ENCODE data around the gene ITGB7.

The ITGB7 gene

GRCh38 chr12:53232646-53233461 is 25.8 kb upstream of the ITGB7 start (continued):
- TF ChIP-seq, protein P1, sequence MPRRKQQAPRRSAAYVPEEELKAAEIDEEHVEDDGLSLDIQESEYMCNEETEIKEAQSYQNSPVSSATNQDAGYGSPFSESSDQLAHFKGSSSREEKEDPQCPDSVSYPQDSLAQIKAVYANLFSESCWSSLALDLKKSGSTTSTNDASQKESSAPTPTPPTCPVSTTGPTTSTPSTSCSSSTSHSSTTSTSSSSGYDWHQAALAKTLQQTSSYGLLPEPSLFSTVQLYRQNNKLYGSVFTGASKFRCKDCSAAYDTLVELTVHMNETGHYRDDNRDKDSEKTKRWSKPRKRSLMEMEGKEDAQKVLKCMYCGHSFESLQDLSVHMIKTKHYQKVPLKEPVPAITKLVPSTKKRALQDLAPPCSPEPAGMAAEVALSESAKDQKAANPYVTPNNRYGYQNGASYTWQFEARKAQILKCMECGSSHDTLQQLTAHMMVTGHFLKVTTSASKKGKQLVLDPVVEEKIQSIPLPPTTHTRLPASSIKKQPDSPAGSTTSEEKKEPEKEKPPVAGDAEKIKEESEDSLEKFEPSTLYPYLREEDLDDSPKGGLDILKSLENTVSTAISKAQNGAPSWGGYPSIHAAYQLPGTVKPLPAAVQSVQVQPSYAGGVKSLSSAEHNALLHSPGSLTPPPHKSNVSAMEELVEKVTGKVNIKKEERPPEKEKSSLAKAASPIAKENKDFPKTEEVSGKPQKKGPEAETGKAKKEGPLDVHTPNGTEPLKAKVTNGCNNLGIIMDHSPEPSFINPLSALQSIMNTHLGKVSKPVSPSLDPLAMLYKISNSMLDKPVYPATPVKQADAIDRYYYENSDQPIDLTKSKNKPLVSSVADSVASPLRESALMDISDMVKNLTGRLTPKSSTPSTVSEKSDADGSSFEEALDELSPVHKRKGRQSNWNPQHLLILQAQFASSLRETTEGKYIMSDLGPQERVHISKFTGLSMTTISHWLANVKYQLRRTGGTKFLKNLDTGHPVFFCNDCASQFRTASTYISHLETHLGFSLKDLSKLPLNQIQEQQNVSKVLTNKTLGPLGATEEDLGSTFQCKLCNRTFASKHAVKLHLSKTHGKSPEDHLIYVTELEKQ (tag by site-specific recombination; IDR thresholded peaks at IDR 0.05; ENCODE audit: borderline replicate concordance), result no peak
- 0 out of 2 replicates have a peak, but pooled peaks have one; percentile 43 for TF ChIP-seq PATZ1 (tag by site-specific recombination; IDR thresholded peaks at IDR 0.05)
- no peak for TF ChIP-seq ZNF510 (tag by site-specific recombination; IDR thresholded peaks at IDR 0.05; ENCODE audit: insufficient replicate concordance)
- TF ChIP-seq KLF10 (tag by site-specific recombination; IDR thresholded peaks at IDR 0.05), result no peak
- TF ChIP-seq ZNF335 (tag by site-specific recombination; conservative IDR thresholded peaks at IDR 0.05), result peak; percentile 98
- TF ChIP-seq ZNF169 (tag by site-specific recombination; IDR thresholded peaks at IDR 0.05), result no peak
- TF ChIP-seq ZIC2 (tag by site-specific recombination; IDR thresholded peaks at IDR 0.05), result no peak
- TF ChIP-seq SCRT1 (tag by site-specific recombination; IDR thresholded peaks at IDR 0.05; ENCODE audit: borderline replicate concordance), result no peak
- no peak for TF ChIP-seq YY1 (tag by site-specific recombination; IDR thresholded peaks at IDR 0.05)
- TF ChIP-seq KLF8 (tag by site-specific recombination; IDR thresholded peaks at IDR 0.05), result no peak
- no peak for TF ChIP-seq BCL11B (tag by site-specific recombination; IDR thresholded peaks at IDR 0.05; ENCODE audit: low read depth)
- TF ChIP-seq SP7 (tag by site-specific recombination; IDR thresholded peaks at IDR 0.05), result no peak
- TF ChIP-seq ZNF398 (tag by site-specific recombination; IDR thresholded peaks at IDR 0.05), result peak; percentile 36
- TF ChIP-seq MEIS1 (CRISPR knock-in tag; IDR thresholded peaks at IDR 0.05; ENCODE audit: borderline replicate concordance), result no peak
- peak; percentile 75 for TF ChIP-seq PRDM1 (tag by site-specific recombination; IDR thresholded peaks at IDR 0.05)
- TF ChIP-seq ZBTB10 (tag by site-specific recombination; IDR thresholded peaks at IDR 0.05), result no peak
- TF ChIP-seq, protein P2, sequence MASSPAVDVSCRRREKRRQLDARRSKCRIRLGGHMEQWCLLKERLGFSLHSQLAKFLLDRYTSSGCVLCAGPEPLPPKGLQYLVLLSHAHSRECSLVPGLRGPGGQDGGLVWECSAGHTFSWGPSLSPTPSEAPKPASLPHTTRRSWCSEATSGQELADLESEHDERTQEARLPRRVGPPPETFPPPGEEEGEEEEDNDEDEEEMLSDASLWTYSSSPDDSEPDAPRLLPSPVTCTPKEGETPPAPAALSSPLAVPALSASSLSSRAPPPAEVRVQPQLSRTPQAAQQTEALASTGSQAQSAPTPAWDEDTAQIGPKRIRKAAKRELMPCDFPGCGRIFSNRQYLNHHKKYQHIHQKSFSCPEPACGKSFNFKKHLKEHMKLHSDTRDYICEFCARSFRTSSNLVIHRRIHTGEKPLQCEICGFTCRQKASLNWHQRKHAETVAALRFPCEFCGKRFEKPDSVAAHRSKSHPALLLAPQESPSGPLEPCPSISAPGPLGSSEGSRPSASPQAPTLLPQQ (tag by site-specific recombination; IDR thresholded peaks at IDR 0.05), result no peak
- peak; percentile 84 for TF ChIP-seq ZSCAN4 (tag by site-specific recombination; IDR thresholded peaks at IDR 0.05)
- TF ChIP-seq, protein P3, sequence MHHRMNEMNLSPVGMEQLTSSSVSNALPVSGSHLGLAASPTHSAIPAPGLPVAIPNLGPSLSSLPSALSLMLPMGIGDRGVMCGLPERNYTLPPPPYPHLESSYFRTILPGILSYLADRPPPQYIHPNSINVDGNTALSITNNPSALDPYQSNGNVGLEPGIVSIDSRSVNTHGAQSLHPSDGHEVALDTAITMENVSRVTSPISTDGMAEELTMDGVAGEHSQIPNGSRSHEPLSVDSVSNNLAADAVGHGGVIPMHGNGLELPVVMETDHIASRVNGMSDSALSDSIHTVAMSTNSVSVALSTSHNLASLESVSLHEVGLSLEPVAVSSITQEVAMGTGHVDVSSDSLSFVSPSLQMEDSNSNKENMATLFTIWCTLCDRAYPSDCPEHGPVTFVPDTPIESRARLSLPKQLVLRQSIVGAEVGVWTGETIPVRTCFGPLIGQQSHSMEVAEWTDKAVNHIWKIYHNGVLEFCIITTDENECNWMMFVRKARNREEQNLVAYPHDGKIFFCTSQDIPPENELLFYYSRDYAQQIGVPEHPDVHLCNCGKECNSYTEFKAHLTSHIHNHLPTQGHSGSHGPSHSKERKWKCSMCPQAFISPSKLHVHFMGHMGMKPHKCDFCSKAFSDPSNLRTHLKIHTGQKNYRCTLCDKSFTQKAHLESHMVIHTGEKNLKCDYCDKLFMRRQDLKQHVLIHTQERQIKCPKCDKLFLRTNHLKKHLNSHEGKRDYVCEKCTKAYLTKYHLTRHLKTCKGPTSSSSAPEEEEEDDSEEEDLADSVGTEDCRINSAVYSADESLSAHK (tag by site-specific recombination; IDR thresholded peaks at IDR 0.05), result peak; percentile 24; the same call in 1 of the 2 replicates
- no peak for TF ChIP-seq GFI1B (tag by site-specific recombination; IDR thresholded peaks at IDR 0.05)
- TF ChIP-seq ELK4 (IDR thresholded peaks at IDR 0.05; ENCODE audit: borderline replicate concordance, low read depth, low read length), result no peak
